Liver (tissue), 3 donors: ENCODE data around the gene TNS3.

ENCODE experiments used
- GABPA ChIP-seq, 2 donors: IDR thresholded peaks in 1 of 2; conservative IDR thresholded peaks in 1 of 2; 2 replicates each; pipeline ENCODE4 v1.6.1; 2016; ENCODE audit warnings: antibody characterized with exemption in 2 of 2, mild to moderate bottlenecking in 1 of 2, moderate library complexity in 1 of 2
- SP1 ChIP-seq: IDR thresholded peaks from 2 replicates; pipeline ENCODE4 v1.6.1; 2018; ENCODE audit warnings: antibody characterized with exemption, mild to moderate bottlenecking
- TF ChIP-seq, protein P1 (sequence below): fragments of 150-350 bp; IDR thresholded peaks from 2 replicates; pipeline ENCODE4 v1.5.1; 2017; ENCODE audit warnings: improper control_type of control experiment, low read depth, low read length; ENCODE audit not compliant: missing input control
- TF ChIP-seq, protein P2 (sequence below): IDR thresholded peaks from 2 replicates; pipeline ENCODE4 v1.6.1; 2016; ENCODE audit warnings: antibody characterized with exemption
- TF ChIP-seq, protein P3 (sequence below): IDR thresholded peaks from 2 replicates; pipeline ENCODE4 v1.6.1; 2016; ENCODE audit warnings: antibody characterized with exemption
- donor health status: healthy.
- donor health status: healthy.

DNA sequence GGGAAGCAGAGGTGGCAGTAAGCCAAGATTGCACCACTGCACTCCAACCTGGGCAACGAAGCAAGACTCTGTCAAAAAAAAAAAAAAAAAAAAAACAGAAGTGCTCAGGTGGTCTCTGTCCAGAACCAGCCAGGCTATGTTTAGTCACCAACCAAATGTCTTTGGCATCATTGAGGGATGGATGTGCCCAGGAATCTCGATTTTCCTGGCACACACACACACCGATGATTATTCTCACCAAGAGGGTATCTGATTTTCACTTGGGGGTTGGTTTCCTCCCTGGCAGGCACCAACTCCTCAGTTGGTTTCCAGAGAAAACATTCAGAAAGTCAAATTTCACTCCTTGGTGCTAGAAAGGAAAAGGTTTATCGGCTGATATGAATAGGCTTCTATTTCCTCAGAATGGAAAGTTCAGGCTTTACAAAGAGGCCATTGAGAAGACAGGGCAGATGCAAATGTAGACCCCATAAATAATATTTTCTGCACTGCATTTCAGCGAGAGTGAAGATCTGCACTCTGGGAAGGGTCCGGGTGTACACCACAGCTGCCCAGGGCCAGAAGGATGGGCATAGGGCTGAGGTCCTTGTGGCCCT is 154.8 kb downstream of the TNS3 start:
- TF ChIP-seq, protein P1, sequence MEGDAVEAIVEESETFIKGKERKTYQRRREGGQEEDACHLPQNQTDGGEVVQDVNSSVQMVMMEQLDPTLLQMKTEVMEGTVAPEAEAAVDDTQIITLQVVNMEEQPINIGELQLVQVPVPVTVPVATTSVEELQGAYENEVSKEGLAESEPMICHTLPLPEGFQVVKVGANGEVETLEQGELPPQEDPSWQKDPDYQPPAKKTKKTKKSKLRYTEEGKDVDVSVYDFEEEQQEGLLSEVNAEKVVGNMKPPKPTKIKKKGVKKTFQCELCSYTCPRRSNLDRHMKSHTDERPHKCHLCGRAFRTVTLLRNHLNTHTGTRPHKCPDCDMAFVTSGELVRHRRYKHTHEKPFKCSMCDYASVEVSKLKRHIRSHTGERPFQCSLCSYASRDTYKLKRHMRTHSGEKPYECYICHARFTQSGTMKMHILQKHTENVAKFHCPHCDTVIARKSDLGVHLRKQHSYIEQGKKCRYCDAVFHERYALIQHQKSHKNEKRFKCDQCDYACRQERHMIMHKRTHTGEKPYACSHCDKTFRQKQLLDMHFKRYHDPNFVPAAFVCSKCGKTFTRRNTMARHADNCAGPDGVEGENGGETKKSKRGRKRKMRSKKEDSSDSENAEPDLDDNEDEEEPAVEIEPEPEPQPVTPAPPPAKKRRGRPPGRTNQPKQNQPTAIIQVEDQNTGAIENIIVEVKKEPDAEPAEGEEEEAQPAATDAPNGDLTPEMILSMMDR = no peak
- TF ChIP-seq, protein P2, sequence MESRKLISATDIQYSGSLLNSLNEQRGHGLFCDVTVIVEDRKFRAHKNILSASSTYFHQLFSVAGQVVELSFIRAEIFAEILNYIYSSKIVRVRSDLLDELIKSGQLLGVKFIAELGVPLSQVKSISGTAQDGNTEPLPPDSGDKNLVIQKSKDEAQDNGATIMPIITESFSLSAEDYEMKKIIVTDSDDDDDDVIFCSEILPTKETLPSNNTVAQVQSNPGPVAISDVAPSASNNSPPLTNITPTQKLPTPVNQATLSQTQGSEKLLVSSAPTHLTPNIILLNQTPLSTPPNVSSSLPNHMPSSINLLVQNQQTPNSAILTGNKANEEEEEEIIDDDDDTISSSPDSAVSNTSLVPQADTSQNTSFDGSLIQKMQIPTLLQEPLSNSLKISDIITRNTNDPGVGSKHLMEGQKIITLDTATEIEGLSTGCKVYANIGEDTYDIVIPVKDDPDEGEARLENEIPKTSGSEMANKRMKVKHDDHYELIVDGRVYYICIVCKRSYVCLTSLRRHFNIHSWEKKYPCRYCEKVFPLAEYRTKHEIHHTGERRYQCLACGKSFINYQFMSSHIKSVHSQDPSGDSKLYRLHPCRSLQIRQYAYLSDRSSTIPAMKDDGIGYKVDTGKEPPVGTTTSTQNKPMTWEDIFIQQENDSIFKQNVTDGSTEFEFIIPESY = no peak
- TF ChIP-seq, protein P3, sequence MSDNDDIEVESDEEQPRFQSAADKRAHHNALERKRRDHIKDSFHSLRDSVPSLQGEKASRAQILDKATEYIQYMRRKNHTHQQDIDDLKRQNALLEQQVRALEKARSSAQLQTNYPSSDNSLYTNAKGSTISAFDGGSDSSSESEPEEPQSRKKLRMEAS = no peak
- no peak for TF ChIP-seq GABPA (IDR thresholded peaks at IDR 0.05 in 1 of 2, conservative IDR thresholded peaks at IDR 0.05 in 1 of 2)
- TF ChIP-seq SP1 = no peak
